Tibial nerve (tissue), 4 donors: Measurements from ENCODE around the gene CHCHD1. TPM values are rescaled to one million over a fixed set of nuclear protein-coding genes. Genes with fewer than 3 reads are reported as not detected.
"Not testable (repeated sequence)": the region's sequence is repeated elsewhere in the genome, so short reads cannot be mapped to it uniquely, and the experiment has no call there.

Source experiments
- DNase-seq, 2 donors: peaks; one replicate each; pipeline ENCODE4 v3.0.0-alpha.2; 2019; ENCODE audit warnings: low spot score in 2 of 2
- H3K27ac ChIP-seq, 4 donors: fragments of 200-600 bp; sonication (generic) in 3 of 4; one replicate each; pipeline ENCODE4 v1.5.1; 2017 to 2019; ENCODE audit warnings: mild to moderate bottlenecking in 1 of 4
- H3K27me3 ChIP-seq, 2 donors: fragments of 200-600 bp; sonication (generic) in 1 of 2; one replicate each; pipeline versions ENCODE4 v1.5.1 to v1.6.0; 2017 to 2019
- H3K36me3 ChIP-seq, 3 donors: fragments of 200-600 bp; sonication (generic); one replicate each; pipeline ENCODE4 v1.5.1; 2018 to 2019
- H3K4me1 ChIP-seq, 4 donors: fragments of 200-600 bp; sonication (generic) in 3 of 4; one replicate each; pipeline ENCODE4 v1.5.1; 2017 to 2019
- H3K4me3 ChIP-seq, 4 donors: fragments of 200-600 bp; sonication (generic) in 3 of 4; one replicate each; pipeline ENCODE4 v1.5.1; 2017 to 2019; ENCODE audit warnings: mild to moderate bottlenecking in 1 of 4, moderate library complexity in 1 of 4
- H3K9me3 ChIP-seq, 4 donors: fragments of 200-600 bp; sonication (generic) in 3 of 4; one replicate each; pipeline ENCODE4 v1.5.1; 2017 to 2019
- CTCF ChIP-seq, 5 experiments: fragments of 200-600 bp in 3 of 5; fragments of 450-650 bp in 2 of 5; sonication (generic) in 3 of 5; IDR thresholded peaks; one replicate each; pipeline ENCODE4 v1.5.1; 2016 to 2019; ENCODE audit warnings: antibody characterized with exemption in 5 of 5, mild to moderate bottlenecking in 3 of 5, moderate library complexity in 2 of 5
- EP300 ChIP-seq, 2 donors: sonication (generic); formaldehyde crosslinking; IDR thresholded peaks; one replicate each; pipeline ENCODE4 v1.6.1; 2017; ENCODE audit warnings: antibody characterized with exemption in 2 of 2, mild to moderate bottlenecking in 1 of 2
- POLR2A ChIP-seq, 2 donors: fragments of 450-650 bp; IDR thresholded peaks; one replicate each; pipeline ENCODE4 v1.6.1; 2017; ENCODE audit warnings: antibody characterized with exemption in 2 of 2, mild to moderate bottlenecking in 2 of 2, moderate library complexity in 2 of 2
- WGBS, 2 donors: methylation state at CpG; one replicate each; pipeline ENCODE4 v1.1.5; 2018; 5-methylcytosine and 5-hydroxymethylcytosine counted together
- total RNA-seq, 4 donors: library from RNA; depleted of rRNA; stranded (reverse); fragments of >200 nt; gene quantifications; one replicate each; pipeline ENCODE4 v1.1.0, GENCODE V29; 2016

CHCHD1 gene
- total RNA-seq, 4 donors from 2014 or later, result 8.2 to 33.0 (median 16.2) TPM

DNA sequence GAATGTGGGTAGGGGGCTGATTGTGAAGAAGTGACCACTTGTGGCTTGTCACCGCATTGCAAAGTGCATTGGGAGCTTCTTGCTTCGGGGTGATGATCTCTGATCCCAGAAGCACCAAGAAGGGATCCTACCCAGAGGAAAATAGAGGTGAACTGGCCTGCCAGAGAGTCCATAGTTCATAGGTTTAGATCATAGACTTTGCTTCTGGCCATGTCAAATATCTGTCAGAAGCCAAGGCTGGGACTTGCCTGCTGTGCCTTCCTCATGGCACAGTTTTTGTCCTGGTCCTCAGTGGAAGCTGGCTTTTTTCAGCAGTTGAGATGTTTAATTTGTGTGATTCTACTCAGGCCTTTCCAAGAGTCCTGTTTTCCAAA is 4.7 kb downstream of the CHCHD1 start:
- Histone ChIP-seq H3K36me3 (peaks cover 0 to 31% (median 12%) of the 10 kb centered on the region in 3 donors), H3K4me3 (peak overlapping the region; percentile 72 to 98 (median 82)), H3K4me1 (peaks cover 0 to 56% (median 31%) of the 10 kb centered on the region in 4 donors), H3K27me3 (no peaks in the 10 kb centered on the region), H3K27ac (peak overlapping the region in 3 of 4 donors; percentile 80 to 95 (median 87)), H3K9me3 (no peaks in the 10 kb centered on the region)
- no peak for DNase-seq
- no peak for TF ChIP-seq CTCF (IDR thresholded peaks at IDR 0.05)
- no peak for TF ChIP-seq EP300 (IDR thresholded peaks at IDR 0.05)
- no peak for TF ChIP-seq POLR2A (IDR thresholded peaks at IDR 0.05)
- 0 to 4% methylated on average over 2 of the region's 2 CpGs for WGBS, 2 donors

DNA sequence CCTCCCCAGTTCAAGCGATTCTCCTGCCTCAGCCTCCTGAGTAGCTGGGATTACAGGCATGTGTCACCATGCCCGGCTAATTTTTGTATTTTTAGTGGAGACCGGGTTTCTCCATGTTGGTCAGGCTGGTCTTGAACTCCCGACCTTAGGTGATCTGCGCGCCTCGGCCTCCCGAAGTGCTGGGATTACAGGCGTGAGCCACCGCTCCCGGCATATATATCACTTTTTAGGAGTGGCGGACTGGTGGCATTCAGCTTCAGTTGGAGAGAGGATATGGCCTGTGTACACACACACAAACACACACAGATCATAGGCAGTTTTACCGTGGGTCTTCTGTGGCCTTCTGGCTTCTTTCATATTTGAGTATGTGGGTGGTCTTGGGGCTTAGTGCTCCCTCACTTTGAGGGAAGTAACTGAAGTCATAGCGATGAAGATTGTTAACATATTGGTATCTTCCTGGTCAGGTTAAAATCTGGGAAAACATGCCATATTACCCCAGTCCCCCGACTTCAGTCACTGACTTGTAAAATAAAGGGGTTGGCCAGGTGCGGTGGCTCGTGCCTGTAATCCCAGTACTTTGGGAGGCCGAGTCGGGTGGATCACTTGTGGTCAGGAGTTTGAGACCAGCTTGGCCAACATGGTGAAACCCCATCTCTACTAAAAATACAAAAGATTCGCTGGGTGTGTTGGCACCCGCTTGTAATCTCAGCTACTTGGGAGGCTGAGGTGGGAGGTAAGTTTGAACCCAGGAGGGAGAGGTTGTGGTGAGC is 5.4 kb downstream of the CHCHD1 start:
- H3K27me3 ChIP-seq, DNase-seq, H3K27ac ChIP-seq, H3K9me3 ChIP-seq: not testable (repeated sequence)
- 81 to 89% methylated on average over 21 of the region's 21 CpGs for WGBS, 2 donors
- Histone ChIP-seq H3K36me3 (peaks cover 3 to 38% (median 19%) of the 10 kb centered on the region in 3 donors), H3K4me1 (peaks cover 0 to 56% (median 31%) of the 10 kb centered on the region in 4 donors), H3K4me3 (peak overlapping the region in 3 of 4 donors; percentile 72 to 91 (median 73))

- 61 to 64% methylated on average over 17 of the region's 17 CpGs for WGBS, 2 donors
- no peak for DNase-seq
These were observed 7.2 kb downstream of the CHCHD1 start for GRCh38 chr10:73788864-73789658.

GRCh38 chr10:73789659-73790055 is 7.8 kb downstream of the CHCHD1 start:
- 76 to 81% methylated on average over 10 of the region's 10 CpGs for WGBS, 2 donors
- TF ChIP-seq POLR2A (IDR thresholded peaks at IDR 0.05) (no peak), CTCF (IDR thresholded peaks at IDR 0.05) (no peak), EP300 (IDR thresholded peaks at IDR 0.05) (no peak)
- Histone ChIP-seq H3K27me3 (no peaks in the 10 kb centered on the region), H3K27ac (no peak overlapping the region), H3K4me1 (peaks cover 0 to 34% (median 20%) of the 10 kb centered on the region in 4 donors), H3K36me3 (peaks cover 15 to 63% (median 39%) of the 10 kb centered on the region in 3 donors), H3K9me3 (no peaks in the 10 kb centered on the region), H3K4me3 (no peak overlapping the region)
- DNase-seq, result no peak

More at GRCh38 chr10:73788864-73789658, 7.2 kb downstream of the CHCHD1 start:
- H3K36me3 ChIP-seq, result peaks cover 11 to 57% (median 33%) of the 10 kb centered on the region in 3 donors
- H3K9me3 ChIP-seq, result no peaks in the 10 kb centered on the region
- no peak for TF ChIP-seq POLR2A (IDR thresholded peaks at IDR 0.05)
- TF ChIP-seq CTCF (IDR thresholded peaks at IDR 0.05), result no peak
- no peak for TF ChIP-seq EP300 (IDR thresholded peaks at IDR 0.05)
- H3K4me3 ChIP-seq, result no peak overlapping the region
- no peak overlapping the region for H3K27ac ChIP-seq
- H3K27me3 ChIP-seq, result no peaks in the 10 kb centered on the region
- H3K4me1 ChIP-seq, result peaks cover 0 to 40% (median 20%) of the 10 kb centered on the region in 4 donors

DNA sequence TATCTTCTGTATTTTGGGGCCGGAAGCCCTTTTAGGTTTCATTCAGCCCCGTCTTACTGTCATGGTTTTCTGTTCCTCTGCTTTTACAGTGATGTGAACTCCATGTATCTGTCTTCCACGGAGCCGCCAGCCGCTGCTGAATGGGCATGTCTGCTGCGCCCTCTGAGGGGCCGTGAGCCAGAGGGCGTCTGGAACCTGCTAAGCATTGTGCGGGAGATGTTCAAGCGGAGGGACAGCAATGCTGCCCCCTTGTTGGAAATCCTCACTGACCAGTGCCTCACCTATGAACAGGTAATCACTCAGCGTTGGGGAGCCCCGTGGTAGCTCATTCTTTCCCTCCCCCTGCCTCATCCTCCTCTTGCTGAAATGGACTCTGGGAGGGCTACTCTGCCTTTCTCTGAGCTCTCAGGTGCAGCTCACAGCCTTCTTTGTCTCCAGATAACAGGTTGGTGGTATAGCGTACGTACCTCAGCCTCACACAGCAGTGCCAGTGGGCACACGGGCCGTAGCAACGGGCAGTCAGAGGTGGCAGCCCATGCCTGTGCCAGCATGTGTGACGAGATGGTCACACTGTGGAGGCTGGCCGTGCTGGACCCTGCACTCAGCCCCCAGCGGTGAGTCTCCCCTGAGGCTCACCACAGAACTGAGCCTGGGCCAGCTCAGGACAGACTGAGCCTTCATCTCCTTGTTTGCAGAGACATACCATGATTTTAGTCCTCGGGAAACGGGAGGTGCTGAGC is 9.2 kb downstream of the CHCHD1 start:
- peaks cover 0 to 31% (median 20%) of the 10 kb centered on the region in 4 donors for H3K4me1 ChIP-seq
- no peak overlapping the region for H3K4me3 ChIP-seq
- no peak overlapping the region for H3K27ac ChIP-seq
- no peak for DNase-seq
- 84 to 90% methylated on average over 22 of the region's 22 CpGs for WGBS, 2 donors
- no peaks in the 10 kb centered on the region for H3K27me3 ChIP-seq
- TF ChIP-seq POLR2A (IDR thresholded peaks at IDR 0.05) (no peak), EP300 (IDR thresholded peaks at IDR 0.05) (no peak), CTCF (IDR thresholded peaks at IDR 0.05) (no peak)
- peaks cover 18 to 77% (median 50%) of the 10 kb centered on the region in 3 donors for H3K36me3 ChIP-seq
- H3K9me3 ChIP-seq, result no peaks in the 10 kb centered on the region
